GM18507 (cell line): ENCODE measurements around the gene GOLGA8H.
"Not testable (repeated sequence)": the region's sequence is repeated elsewhere in the genome, so short reads cannot be mapped to it uniquely, and the experiment has no call there.

Source experiments
- DNase-seq: peaks from one replicate; pipeline ENCODE4 v3.0.0; 2011; ENCODE audit warnings: low read depth; ENCODE audit not compliant: insufficient read length; ENCODE audit errors: extremely low spot score
- FAIRE-seq: peaks from 2 replicates; lab custom pipeline; 2011; peaks lifted over from hg19 to GRCh38; lab: Jason Lieb, UNC

GOLGA8H gene, protein sequence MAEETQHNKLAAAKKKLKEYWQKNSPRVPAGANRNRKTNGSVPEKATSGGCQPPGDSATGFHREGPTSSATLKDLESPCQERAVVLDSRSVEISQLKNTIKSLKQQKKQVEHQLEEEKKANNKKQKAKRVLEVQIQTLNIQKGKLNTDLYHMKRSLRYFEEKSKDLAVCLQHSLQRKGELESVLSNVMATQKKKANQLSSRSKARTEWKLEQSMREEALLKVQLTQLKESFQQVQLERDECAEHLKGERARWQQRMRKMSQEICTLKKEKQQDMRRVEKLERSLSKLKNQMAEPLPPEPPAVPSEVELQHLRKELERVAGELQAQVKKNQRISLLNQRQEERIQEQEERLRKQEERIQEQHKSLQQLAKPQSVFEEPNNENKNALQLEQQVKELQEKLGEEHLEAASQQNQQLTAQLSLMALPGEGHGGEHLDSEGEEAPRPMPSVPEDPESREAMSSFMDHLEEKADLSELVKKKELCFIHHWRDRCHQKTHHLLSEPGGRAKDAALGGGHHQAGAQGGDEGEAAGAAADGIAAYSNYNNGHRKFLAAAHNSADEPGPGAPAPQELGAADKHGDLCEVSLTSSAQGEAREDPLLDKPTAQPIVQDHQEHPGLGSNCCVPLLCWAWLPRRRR

DNA sequence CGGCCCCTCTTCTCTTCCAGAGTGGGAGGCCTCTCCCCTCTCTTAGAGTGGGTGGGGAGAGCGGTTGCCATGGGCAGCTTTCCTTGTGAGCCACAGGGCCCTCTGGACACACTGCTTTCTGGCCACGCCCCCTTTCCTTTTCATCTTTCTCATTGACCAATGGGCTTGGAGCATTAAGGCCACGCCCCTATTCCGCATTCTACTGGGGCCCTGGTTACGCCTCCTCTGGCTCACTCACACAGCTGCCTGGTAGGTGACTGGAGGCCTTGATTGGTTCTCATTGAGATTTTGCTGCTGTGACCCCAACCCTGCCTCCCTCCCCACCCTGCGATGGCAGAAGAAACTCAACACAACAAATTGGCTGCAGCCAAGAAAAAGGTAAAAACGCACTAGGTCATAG is at the start of gene GOLGA8H:
TSS of gene GOLGA8H (plus strand) at position 233 of the 400 bp plus-strand sequence. CDS start at position 331, 98 bp downstream.
- not testable (repeated sequence) for FAIRE-seq

DNA sequence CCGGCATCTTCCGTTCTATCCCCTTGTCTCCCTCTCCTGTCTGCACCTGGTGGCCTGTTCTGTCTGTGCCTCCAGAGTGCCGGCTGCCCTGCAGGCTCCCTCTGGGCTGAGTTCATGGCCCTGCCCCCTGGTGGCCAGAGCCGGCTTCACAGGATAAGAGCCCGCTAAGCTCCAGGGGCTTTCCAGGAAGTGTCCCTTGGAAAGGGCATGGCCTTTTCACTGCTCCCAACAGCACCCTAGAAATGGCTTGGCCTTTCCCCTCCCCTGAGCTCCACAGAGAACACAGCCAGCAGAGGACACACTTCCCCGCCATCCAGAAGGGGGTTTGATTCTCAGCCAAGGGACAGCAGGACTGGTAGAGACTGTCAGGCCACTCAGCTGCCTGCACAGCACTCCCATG is 36.9 kb upstream of the GOLGA8H start:
- not testable (repeated sequence) for FAIRE-seq, DNase-seq

More for the DNA sequence above, at the start of gene GOLGA8H:
- not testable (repeated sequence) for DNase-seq

DNA sequence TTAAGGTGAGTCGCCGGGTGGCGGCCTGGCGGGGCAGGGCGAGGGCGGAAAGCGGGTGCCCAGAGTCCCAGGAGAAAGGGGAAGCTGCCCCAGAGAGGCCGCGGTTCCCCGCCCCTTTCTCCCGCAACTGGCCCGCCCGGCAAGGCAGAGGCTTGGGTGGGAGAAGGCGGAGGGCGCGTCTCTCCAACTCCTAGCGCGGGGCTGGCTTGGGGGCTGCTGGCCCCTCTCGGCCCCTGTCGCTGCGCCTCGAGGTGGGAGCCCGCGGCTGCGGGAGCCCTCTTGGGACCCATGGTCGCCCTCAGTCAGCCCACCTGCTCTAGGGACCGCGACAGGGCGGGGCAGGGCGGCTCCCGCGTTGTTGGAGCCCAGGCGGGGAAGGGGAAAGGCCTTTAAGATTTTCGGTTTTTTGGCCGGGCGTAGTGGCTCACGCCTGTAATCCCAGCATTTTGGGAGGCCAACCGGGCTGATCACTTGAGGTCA is 30.8 kb upstream of the GOLGA8H start:
- FAIRE-seq, DNase-seq: not testable (repeated sequence)

DNA sequence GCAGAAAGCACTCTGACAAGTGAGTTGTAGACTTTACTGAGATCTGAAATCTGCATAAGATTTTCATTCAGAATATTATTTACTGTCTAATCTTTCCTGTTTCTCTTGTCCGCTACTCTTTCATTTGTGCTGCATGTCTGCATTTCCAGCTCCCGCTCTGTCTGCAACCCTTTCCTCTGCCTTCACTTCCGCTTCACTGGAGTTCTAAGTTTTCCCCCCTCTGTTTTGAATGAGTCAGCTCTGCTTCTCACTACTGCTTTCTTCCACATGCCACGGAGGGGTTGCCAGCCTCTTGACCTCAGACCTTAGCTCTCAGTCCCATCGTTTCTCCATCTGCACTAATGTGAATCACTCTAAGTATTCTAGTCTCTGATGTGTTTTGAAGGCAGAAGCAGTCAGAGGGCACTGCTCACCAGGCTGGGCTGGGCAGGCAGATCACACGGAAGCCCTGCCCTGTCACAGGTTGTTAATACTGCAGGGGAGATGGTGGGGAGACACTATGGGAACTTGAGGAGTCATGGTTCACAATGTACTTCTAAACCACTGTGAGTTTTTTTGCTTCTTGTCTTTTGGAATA is 24.3 kb upstream of the GOLGA8H start:
- not testable (repeated sequence) for DNase-seq, FAIRE-seq

DNA sequence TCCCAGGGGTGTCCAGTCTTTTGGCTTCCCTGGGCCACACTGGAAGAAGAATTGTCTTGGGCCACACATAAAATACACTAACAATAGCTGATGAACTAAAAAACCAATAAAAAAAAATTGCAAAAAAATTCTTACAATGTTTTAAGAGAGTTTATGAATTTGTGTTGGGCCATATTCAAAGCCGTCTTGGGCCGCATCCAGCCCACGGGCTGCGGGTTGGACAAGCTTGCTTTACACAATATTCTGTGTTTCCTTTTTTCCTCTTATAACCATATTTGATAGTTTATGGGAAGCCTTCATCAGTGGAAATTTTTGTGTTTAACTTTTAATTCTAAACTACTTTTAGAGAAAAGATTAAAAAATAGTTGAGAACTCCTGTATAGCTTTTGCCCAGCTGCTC is 23.1 kb upstream of the GOLGA8H start:
- not testable (repeated sequence) for FAIRE-seq

DNA sequence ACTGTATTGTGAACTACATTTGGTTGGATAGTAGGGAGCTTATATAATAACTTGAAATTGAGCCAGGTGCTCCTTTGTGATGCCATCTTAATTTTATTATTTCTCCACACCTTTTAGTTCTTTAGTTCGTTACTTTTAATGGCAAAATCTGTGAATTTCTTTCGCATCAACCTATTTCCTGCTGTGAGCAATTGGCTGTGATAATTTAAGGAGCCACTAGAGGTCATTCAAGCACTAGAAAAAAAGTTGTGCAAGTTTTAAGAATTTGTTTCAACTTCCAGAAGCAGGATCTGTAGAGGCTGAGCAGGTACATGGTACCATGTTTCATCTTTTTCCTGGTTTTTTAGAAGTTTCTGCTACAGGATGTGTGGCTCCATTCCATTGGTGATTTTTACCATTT is 4.9 kb upstream of the GOLGA8H start:
- FAIRE-seq, DNase-seq: not testable (repeated sequence)

More for the DNA sequence above, 23.1 kb upstream of the GOLGA8H start:
- not testable (repeated sequence) for DNase-seq

DNA sequence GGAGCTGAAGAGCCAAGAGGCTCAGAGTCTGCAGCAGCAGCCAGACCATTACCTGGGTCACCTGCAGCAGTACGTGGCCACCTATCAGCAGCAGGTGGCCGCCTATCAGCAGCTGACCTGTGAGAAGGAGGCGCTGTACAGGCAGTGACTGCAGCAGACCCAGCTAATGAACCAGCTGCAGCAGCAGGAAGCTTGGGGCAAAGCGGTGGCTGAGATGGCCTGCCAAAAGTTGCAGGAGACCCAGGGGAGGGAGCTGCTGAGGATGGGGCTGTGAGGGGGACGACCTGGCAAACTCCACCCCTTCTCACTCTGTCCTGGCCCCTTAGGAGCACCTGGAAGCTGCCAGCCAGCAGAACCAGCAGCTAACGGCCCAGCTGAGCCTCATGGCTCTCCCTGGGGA is 8.4 kb downstream of the GOLGA8H start:
- DNase-seq = not testable (repeated sequence)

DNA sequence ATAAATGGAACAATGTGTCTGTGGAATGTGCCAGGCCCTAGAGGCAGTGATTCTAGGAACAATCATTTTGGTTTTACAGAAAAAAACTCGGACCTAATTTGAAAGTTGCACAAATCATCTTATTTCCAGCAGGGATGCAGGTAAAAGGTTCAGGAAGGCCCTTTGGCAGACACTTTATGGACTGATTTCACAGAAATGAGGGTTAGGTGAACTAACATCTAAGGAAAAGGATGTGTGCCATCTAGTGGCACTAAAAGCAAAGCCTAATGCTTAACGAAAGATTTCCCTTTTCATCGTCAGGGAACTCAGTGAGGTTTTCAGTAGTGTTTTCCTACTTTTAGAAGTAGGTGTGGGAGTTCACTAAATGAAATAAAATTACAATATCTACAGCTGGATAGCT is 17.5 kb downstream of the GOLGA8H start:
- peak; percentile 86 for FAIRE-seq
- DNase-seq = not testable (repeated sequence)

More for the DNA sequence above, 8.4 kb downstream of the GOLGA8H start:
- FAIRE-seq = not testable (repeated sequence)

DNA sequence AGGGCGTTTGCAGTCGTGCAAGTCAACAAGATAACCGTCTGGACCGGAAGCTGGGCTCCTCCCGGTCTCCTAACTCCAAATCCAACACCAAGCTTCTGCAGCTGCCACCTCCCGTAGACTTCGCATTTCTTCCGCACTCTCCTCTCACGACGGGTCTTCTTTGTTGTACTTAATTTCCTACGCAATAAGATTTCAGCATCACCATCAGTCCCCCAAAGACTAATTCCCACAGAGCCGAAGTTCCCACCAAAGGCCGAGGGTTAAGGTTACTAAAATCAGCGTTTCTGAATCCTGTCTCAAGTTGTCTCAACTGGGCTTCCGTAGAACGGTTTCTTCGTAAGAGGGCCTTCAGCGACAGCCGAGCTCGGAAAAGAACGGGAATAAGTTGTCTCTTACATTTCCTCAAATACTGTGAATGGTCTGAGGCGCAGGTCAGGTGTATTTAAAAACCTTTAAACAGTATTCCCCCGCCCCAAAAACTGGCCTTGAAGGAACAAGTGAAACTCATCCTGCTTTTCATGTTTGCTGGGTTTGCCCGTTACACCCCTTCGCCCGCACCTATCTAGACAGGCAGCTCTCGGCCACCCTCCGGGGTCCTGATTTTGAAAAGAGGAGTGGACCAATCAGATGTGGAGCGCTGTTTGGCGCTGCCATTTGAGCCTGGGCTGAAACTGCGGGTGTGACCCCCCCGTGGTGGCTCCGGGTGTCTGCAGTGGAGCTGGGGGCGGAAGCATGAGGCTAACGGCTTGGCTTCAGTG is 21.8 kb downstream of the GOLGA8H start, which contains the start of gene ARHGAP11B:
TSS of gene ARHGAP11B (plus strand) at position 693 of the 758 bp plus-strand sequence.
- peak; percentile 97 for FAIRE-seq
- peak; percentile 50 for DNase-seq

DNA sequence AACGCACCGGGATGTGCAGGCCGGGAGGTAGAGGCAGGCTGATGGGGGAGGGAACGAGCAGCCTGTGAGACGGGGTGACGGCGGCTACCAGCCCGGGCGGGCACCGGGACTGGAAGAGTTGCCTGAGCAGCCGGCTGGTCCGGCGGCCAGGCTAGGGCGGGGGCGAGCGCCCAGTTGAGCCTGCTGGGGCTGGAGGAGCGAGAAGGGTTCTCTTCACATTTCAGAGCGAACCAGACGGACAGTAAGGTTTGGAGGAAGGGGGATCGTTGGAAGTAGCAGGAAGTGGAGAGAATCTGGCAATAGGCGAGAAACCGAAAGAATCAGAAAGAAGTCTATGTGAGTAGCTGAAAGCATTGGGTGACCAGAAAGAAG is 22.4 kb downstream of the GOLGA8H start:
- DNase-seq, FAIRE-seq: not testable (repeated sequence)

DNA sequence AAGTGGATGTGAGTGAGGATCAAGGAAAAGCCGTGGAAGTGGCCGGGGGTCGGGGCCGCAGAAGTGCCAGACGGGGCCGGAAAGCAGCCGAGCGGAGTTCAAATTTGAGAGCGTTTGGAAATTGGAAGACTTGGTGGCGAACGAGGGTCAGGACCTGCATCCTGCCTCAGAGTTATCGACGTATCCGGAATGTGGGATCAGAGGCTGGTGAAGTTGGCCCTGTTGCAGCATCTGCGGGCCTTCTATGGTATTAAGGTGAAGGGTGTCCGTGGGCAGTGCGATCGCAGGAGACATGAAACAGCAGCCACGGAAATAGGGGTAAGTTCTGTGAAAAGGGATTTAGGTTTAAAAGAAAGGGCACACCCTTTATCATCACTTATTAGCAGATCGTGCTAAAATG is 22.8 kb downstream of the GOLGA8H start:
- not testable (repeated sequence) for DNase-seq, FAIRE-seq

DNA sequence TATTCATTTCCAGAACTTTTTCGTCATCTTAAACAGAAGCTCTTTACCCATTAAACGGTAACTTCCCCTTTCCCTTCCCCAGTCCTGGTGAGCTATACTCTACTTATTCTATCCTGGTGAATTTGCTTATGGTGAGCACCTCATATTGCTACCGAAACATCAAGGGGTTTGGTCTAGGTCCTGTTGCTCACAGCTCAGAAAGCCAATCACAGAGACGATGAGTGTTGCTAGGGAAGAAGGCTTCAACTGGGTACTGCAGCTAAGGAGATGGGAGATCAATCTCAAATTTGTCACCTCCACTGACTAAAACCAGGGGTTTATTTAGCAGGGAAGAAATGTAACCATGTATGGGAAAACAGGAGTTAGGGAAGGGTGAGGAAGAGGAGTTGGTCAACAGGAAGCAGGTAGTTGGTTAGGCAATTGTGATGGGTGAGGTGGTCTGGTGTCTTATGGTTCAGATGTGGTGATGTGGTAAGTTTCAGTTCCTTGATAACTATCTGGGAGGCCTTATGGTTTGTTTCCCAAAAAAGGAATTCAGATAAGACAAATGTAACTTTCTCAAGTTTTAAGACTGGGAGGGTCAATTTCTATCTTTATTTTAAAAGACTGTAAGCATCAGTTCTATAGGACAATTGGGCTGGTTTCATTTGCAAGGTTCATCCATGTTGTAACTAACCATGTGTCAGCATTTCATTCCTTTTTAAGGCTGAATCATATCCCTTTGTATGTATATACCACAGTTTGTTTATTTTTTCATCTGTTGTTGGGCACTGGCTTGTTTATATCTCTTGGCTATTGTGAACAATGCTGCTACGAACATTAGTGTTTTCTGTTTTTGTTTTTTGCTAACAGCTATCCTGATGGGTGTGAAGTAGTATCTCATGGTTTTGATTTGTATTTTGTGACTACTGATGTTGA is 46.4 kb downstream of the GOLGA8H start:
- DNase-seq (peak; percentile 15), FAIRE-seq (peak; percentile 49)

DNA sequence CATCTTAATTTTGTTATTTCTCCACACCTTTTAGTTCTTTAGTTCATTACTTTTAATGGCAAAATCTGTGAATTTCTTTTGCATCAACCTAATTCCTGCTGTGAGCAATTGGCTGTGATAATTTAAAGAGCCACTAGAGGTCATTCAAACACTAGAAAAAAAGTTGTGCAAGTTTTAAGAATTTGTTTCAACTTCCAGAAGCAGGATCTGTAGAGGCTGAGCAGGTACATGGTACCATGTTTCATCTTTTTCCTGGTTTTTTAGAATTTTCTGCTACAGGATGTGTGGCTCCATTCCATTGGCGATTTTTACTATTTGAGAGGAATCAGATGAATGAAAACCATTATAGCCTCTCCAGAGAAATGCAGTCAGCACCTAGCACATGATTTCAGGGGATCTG is 57.3 kb downstream of the GOLGA8H start:
- not testable (repeated sequence) for FAIRE-seq, DNase-seq
